Stimulated activated CD8-positive, alpha-beta memory T cell treated with anti-CD3 and anti-CD28 coated beads, Interleukin-2, amount 100 ng/mL, for 1 hour (primary cell): ENCODE measurements around the gene KIF1B.

Experiments
- DNase-seq, 2 donors: peaks; one replicate each; pipeline ENCODE4 v3.0.0-alpha.2; 2020; ENCODE audit warnings: low read depth in 2 of 2

The KIF1B gene

DNA sequence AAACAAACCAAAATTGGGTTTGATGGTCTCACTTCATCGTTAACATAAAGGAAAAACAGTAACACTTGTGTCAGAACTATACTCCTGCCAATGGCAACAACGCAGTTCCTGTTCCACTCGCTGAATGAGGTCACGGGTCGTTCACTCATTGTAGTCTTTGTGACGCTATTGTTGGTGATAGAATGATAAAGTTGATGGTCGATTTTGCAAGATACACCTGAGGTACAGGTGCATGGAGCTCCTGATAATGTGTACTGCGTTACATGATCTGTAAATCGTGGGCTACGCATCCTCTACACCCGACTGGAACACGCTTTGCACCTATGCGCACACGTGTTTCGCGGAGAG lies 219.5 kb downstream of the KIF1B start:
- DNase-seq: no peak

DNA sequence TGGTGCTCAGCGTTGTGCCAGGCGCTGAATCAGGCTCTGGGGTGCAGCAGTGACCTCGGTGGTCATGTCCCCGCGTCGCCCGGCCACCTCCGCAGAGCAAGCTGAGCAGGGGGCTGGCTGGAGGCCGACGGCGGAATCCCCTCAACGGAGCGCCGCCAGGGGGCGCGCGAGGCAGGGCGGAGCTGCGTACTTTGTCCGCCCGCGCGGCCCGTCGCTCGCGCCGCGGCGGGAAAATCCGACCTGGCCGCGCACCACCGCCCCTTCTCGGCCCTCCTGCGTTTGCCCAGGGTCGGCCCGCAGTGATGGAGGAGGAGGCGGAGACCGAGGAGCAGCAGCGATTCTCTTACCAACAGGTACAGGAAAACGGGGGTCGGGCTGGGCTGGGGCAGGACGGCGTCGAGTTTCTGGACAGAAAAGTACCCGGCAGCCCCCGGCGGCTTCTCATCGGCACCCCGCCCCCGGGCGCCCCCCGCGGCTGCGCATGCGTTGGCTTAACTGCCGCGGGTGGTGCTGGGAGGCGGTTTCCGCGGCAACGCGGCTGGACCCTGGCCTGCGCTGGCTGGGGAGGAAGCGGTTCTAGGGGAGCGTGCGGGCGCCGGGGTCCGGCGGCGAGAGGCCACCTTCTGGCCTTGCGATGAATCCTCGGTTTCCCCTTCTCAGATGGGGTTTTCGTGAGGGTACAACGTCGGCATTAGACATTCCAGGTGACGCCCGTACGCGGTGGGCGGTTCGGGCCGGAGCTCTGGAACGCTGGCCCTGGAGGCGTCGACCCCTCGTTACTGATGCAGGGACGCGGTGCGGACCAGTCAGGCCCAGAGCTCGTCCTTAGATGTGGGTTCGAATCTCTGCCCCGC lies 220.1 kb downstream of the KIF1B start, which contains the start of gene CENPS:
TSS of gene CENPS (plus strand) at position 218 of the 854 bp plus-strand sequence. CDS start at position 303, 85 bp downstream.
- DNase-seq: peak; percentile 85 to 87
